ENCODE measurements around the gene CDC123.

DNA sequence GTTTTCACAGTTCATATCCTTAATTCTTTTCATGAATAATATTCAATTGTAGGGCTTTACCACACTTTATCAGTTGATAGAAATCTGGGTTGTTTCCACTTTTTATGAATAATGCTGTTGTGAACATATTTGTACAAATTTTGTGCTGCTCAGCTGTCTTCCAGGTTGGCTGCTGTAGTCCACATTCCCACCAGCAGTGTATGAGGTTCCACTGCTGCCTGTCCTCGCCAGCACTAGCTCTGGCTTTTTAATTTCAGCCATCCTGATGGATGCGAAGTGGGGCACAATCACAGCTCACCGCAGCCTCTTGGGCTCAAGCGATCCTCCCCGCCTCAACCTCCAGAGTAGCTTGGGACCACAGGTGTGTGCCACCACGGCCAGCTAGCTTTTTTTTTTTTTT, 33.1 kb upstream of the CDC123 start:
- TF ChIP-seq EZH2 (IDR thresholded peaks at IDR 0.05; ENCODE audit: low read length, unreplicated experiment) (no peak), EZH2phosphoT487 (IDR thresholded peaks at IDR 0.05; ENCODE audit: borderline replicate concordance, low read length) (no peak)
